ENCODE results near the gene THAP9. TPM values are rescaled to one million over a fixed set of nuclear protein-coding genes. Genes with fewer than 3 reads are reported as not detected.

THAP9 gene
- total RNA-seq, 1 experiment from 2014 or later = 3.5 TPM

DNA sequence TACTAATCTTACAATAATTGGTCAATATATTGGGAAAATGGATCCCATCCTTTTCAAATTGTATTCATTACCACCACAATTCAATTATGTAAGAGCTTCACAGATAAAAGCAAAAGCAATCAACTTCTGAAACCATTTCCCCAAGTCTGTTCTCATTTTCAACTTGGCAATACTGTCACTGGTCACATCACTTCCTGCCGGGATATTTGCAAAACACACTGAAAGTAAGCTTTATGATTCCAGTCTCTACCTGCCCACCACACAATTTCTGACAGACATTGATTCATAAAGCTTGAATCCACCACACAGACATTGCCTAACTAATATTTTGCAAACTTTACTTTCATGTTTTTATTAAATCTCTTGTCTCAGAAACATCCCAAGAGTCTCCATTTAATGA lies 56.5 kb downstream of the THAP9 start:
- no peaks in the 10 kb centered on the region for H3K9me3 ChIP-seq (ENCODE audit: insufficient read depth, low read depth)
- H4K20me1 ChIP-seq (ENCODE audit: insufficient read depth) = no peaks in the 10 kb centered on the region
- H2AFZ ChIP-seq = no peak overlapping the region
- no peaks in the 10 kb centered on the region for H3K36me3 ChIP-seq (ENCODE audit: low read depth)
- no peak for TF ChIP-seq EZH2 (IDR thresholded peaks at IDR 0.05; ENCODE audit: low read depth)
- TF ChIP-seq, protein P1, sequence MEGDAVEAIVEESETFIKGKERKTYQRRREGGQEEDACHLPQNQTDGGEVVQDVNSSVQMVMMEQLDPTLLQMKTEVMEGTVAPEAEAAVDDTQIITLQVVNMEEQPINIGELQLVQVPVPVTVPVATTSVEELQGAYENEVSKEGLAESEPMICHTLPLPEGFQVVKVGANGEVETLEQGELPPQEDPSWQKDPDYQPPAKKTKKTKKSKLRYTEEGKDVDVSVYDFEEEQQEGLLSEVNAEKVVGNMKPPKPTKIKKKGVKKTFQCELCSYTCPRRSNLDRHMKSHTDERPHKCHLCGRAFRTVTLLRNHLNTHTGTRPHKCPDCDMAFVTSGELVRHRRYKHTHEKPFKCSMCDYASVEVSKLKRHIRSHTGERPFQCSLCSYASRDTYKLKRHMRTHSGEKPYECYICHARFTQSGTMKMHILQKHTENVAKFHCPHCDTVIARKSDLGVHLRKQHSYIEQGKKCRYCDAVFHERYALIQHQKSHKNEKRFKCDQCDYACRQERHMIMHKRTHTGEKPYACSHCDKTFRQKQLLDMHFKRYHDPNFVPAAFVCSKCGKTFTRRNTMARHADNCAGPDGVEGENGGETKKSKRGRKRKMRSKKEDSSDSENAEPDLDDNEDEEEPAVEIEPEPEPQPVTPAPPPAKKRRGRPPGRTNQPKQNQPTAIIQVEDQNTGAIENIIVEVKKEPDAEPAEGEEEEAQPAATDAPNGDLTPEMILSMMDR (conservative IDR thresholded peaks at IDR 0.05) = no peak
- H3F3A ChIP-seq (ENCODE audit: insufficient read depth, low read depth) = no peaks in the 10 kb centered on the region
- H3K4me1 ChIP-seq (replicated peaks; ENCODE audit: insufficient read depth) = no peaks in the 10 kb centered on the region
- no peak overlapping the region for H3K27ac ChIP-seq
- H3K9me2 ChIP-seq (ENCODE audit: insufficient read depth) = no peaks in the 10 kb centered on the region
- ChIA-PET POLR2A (ENCODE audit: unreplicated experiment) (no interaction called here), CTCF (no interaction called here)
- no peak overlapping the region for H3K4me2 ChIP-seq
- no peaks in the 10 kb centered on the region for H3K79me2 ChIP-seq (ENCODE audit: low read depth)
- H3K4me3 ChIP-seq = no peak overlapping the region
- BruUV-seq (replicated peaks) = no TSS peak
- intact Hi-C loops (cut with micrococcal nuclease; ENCODE audit: unreplicated experiment) = no loop called here
- DNase-seq = no peak
- H3K27me3 ChIP-seq (ENCODE audit: insufficient read depth, low read depth) = no peaks in the 10 kb centered on the region

DNA sequence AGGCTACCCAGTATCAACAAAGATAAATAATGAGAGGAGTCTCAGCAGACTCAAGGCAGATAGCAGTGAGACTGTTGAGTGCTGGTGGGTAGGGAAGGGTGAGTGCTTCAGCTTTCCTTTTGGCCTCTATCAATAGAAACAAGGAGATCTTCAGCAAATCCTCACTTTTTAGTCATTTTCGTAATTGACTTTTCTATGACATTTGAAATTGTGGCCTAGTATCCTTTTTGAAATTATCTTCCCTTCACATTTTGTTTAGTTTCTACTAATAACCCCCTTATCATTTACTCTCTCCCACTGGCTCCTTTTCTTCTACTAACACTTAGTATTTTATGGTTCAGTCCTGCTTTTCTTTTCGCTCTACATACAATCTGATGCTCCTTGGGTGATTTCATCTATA lies 65.2 kb downstream of the THAP9 start:
- Histone ChIP-seq H3K4me1 (replicated peaks; ENCODE audit: insufficient read depth) (no peaks in the 10 kb centered on the region), H3F3A (ENCODE audit: insufficient read depth, low read depth) (no peaks in the 10 kb centered on the region), H3K9me3 (ENCODE audit: insufficient read depth, low read depth) (no peaks in the 10 kb centered on the region), H2AFZ (no peak overlapping the region), H3K79me2 (ENCODE audit: low read depth) (no peaks in the 10 kb centered on the region), H3K9me2 (ENCODE audit: insufficient read depth) (no peaks in the 10 kb centered on the region), H3K4me3 (no peak overlapping the region), H3K27me3 (ENCODE audit: insufficient read depth, low read depth) (no peaks in the 10 kb centered on the region), H4K20me1 (ENCODE audit: insufficient read depth) (no peaks in the 10 kb centered on the region), H3K4me2 (no peak overlapping the region), H3K36me3 (ENCODE audit: low read depth) (0 out of 2 replicates have a peak, but pooled peaks cover 6% of the 10 kb centered on the region), H3K27ac (no peak overlapping the region)
- DNase-seq = no peak
- ChIA-PET POLR2A (ENCODE audit: unreplicated experiment) (no interaction called here), CTCF (no interaction called here)
- no TSS peak for BruUV-seq (replicated peaks)
- intact Hi-C loops (cut with micrococcal nuclease; ENCODE audit: unreplicated experiment) = no loop called here
- TF ChIP-seq, protein P1 (conservative IDR thresholded peaks at IDR 0.05) = no peak
- no peak for TF ChIP-seq EZH2 (IDR thresholded peaks at IDR 0.05; ENCODE audit: low read depth)

DNA sequence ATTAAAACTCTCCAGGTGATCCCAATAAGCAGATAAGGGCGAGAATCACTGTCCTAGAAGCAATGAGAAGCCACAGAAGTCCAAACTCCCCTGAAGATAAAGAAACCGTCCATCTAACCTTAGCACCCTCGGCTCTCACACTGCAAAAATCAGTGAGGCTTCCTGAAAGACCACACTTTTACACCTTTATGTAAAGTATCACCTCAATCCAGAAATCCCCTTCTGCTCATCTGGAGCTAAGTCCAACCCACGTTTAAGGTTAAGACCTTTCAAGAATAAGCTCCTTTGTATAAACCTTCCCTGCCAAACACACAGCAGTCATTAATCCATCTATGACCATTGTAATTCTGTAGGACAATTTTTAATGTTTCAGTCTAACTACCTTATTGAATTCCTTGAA lies 68.4 kb downstream of the THAP9 start:
- DNase-seq = no peak
- Histone ChIP-seq H4K20me1 (ENCODE audit: insufficient read depth) (no peaks in the 10 kb centered on the region), H3K4me1 (replicated peaks; ENCODE audit: insufficient read depth) (no peaks in the 10 kb centered on the region), H3K4me3 (no peak overlapping the region), H3K27me3 (ENCODE audit: insufficient read depth, low read depth) (no peaks in the 10 kb centered on the region), H3K4me2 (no peak overlapping the region), H3K9me2 (ENCODE audit: insufficient read depth) (no peaks in the 10 kb centered on the region), H3K36me3 (ENCODE audit: low read depth) (0 out of 2 replicates have a peak, but pooled peaks cover 6% of the 10 kb centered on the region), H2AFZ (no peak overlapping the region), H3F3A (ENCODE audit: insufficient read depth, low read depth) (no peaks in the 10 kb centered on the region), H3K27ac (no peak overlapping the region), H3K79me2 (ENCODE audit: low read depth) (no peaks in the 10 kb centered on the region), H3K9me3 (ENCODE audit: insufficient read depth, low read depth) (no peaks in the 10 kb centered on the region)
- BruUV-seq (replicated peaks) = no TSS peak
- intact Hi-C loops (cut with micrococcal nuclease; ENCODE audit: unreplicated experiment) = no loop called here
- CTCF ChIA-PET = interaction anchor here (0.6 kb wide), 1 partner anchor 44 kb away, joined by 17 read pairs; no protein-coding TSS in a partner anchor
- no peak for TF ChIP-seq EZH2 (IDR thresholded peaks at IDR 0.05; ENCODE audit: low read depth)
- TF ChIP-seq, protein P1 (conservative IDR thresholded peaks at IDR 0.05) = no peak
- POLR2A ChIA-PET (ENCODE audit: unreplicated experiment) = no interaction called here
